PC-9 (cell line): Measurements from ENCODE around the gene PADI1. TPM values are rescaled to one million over a fixed set of nuclear protein-coding genes. Genes with fewer than 3 reads are reported as not detected.
"Not testable (repeated sequence)": the region's sequence is repeated elsewhere in the genome, so short reads cannot be mapped to it uniquely, and the experiment has no call there.

Experiments
- BruUV-seq: library from RNA; stranded (reverse); fragments of 400-500 nt; replicated peaks from 2 replicates; lab custom pipeline; 2021; lab: Mats Ljungman, UMichigan
- CTCF ChIA-PET: fragments of 300-600 bp; sonication (Branson Sonifier 250); formaldehyde crosslinking; loops from one replicate; lab custom pipeline; 2022; ENCODE audit warnings: antibody characterized with exemption; lab: Charles Lee
- POLR2A ChIA-PET: fragments of 300-600 bp; sonication (Branson Sonifier 250); formaldehyde crosslinking; loops from one replicate; lab custom pipeline; 2022; ENCODE audit warnings: antibody characterized with exemption; ENCODE audit not compliant: unreplicated experiment; lab: Charles Lee
- DNase-seq, 2 experiments: peaks; one replicate each; pipeline versions ENCODE4 v3.0.0 to v3.0.0-alpha.2; 2015 to 2022; ENCODE audit warnings: mixed read lengths in 1 of 2
- H2AFZ ChIP-seq: fragments of 200-600 bp; sonication (generic); 2 replicates; pipeline ENCODE4 v1.8.1; 2017; ENCODE audit warnings: antibody characterized with exemption
- H3F3A ChIP-seq: fragments of 200-600 bp; sonication (generic); 2 replicates; pipeline ENCODE4 v1.8.1; 2017; ENCODE audit warnings: antibody characterized with exemption, mild to moderate bottlenecking, low read depth; ENCODE audit not compliant: insufficient read depth
- H3K27ac ChIP-seq: fragments of 200-600 bp; sonication (generic); 2 replicates; pipeline ENCODE4 v1.6.1; 2016; ENCODE audit warnings: mixed run types
- H3K27me3 ChIP-seq: fragments of 200-600 bp; sonication (generic); 2 replicates; pipeline ENCODE4 v1.6.1; 2016; ENCODE audit warnings: low read depth, mixed run types; ENCODE audit not compliant: insufficient read depth
- H3K36me3 ChIP-seq: fragments of 200-600 bp; sonication (generic); 2 replicates; pipeline ENCODE4 v1.6.1; 2016; ENCODE audit warnings: low read depth, mixed run types
- H3K4me1 ChIP-seq: fragments of 200-600 bp; sonication (generic); replicated peaks from 2 replicates; pipeline ENCODE4 v1.6.1; 2016; ENCODE audit warnings: mixed run types; ENCODE audit not compliant: insufficient read depth
- H3K4me2 ChIP-seq: fragments of 200-600 bp; sonication (generic); 2 replicates; pipeline ENCODE4 v1.6.1; 2017; ENCODE audit warnings: mixed run types
- H3K4me3 ChIP-seq: fragments of 200-600 bp; sonication (generic); 2 replicates; pipeline ENCODE4 v1.6.1; 2016; ENCODE audit warnings: mixed run types
- H3K79me2 ChIP-seq: fragments of 200-600 bp; sonication (generic); 2 replicates; pipeline ENCODE4 v1.6.1; 2017; ENCODE audit warnings: low read depth, mixed run types
- H3K9me2 ChIP-seq: fragments of 200-600 bp; sonication (generic); 2 replicates; pipeline ENCODE4 v1.8.1; 2017; ENCODE audit warnings: mild to moderate bottlenecking; ENCODE audit not compliant: insufficient read depth
- H3K9me3 ChIP-seq: fragments of 200-600 bp; sonication (generic); 2 replicates; pipeline ENCODE4 v1.8.1; 2016; ENCODE audit warnings: low read depth; ENCODE audit not compliant: insufficient read depth
- H4K20me1 ChIP-seq: fragments of 200-600 bp; sonication (generic); 2 replicates; pipeline ENCODE4 v1.8.1; 2017; ENCODE audit not compliant: insufficient read depth
- EZH2 ChIP-seq: fragments of 200-600 bp; sonication (generic); IDR thresholded peaks from 2 replicates; pipeline ENCODE4 v1.8.0; 2017; ENCODE audit warnings: antibody characterized with exemption, low read depth
- intact Hi-C: fragments of 100-400 bp; cut with micrococcal nuclease; formaldehyde crosslinking; loops from one replicate; pipeline ENCODE4 v1.10.0; 2022; ENCODE audit not compliant: unreplicated experiment
- total RNA-seq: library from RNA; stranded (reverse); gene quantifications from 2 replicates; pipeline ENCODE4 v1.2.3, GENCODE V29; 2021
- TF ChIP-seq, protein P1 (sequence below): fragments of 200-600 bp; sonication (generic); conservative IDR thresholded peaks from 2 replicates; pipeline ENCODE4 v1.6.1; 2017; ENCODE audit warnings: mixed run types, antibody characterized with exemption, mild to moderate bottlenecking, moderate library complexity

Gene PADI1
- total RNA-seq, 1 experiment from 2014 or later: 28.3 TPM

DNA sequence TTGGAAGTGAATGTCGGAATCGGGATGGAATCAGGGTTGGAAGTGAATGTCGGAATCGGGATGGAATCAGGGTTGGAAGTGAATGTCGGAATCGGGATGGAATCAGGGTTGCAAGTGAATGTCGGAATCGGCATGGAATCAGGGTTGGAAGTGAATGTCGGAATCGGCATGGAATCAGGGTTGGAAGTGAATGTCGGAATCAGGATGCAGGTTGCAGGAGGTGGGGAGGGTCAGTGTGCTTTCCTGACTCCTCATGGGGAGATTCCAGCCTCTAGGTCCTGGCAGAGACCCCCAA lies 36.8 kb downstream of the PADI1 start:
- intact Hi-C loops, BruUV-seq, CTCF ChIA-PET: not testable (repeated sequence)

DNA sequence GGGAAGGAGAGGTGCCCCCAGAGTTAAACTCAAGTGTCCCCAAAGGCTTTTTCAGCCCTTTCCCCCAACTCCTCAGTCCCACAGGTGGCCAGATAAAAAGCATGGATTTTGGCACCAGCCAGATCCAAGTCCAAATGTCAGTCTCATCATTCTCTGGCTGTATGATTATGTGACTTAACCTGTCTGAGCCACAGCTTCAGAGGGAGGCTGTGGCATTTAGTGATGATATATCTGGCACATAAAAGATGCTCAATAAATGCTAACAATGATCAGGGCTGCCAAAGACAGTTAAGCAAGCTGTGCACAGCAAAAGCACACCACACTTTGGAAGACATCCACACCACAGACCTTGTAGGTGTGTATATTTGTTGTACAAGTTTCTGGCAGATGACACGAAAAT lies 38.3 kb downstream of the PADI1 start:
- BruUV-seq: no TSS peak

More for the DNA sequence above, 36.8 kb downstream of the PADI1 start:
- H3K79me2 ChIP-seq, H4K20me1 ChIP-seq, H3K9me2 ChIP-seq, POLR2A ChIA-PET, H3K27me3 ChIP-seq, H3K36me3 ChIP-seq, H3K9me3 ChIP-seq, H3K4me3 ChIP-seq, H3K27ac ChIP-seq, DNase-seq, H3K4me2 ChIP-seq, H2AFZ ChIP-seq: not testable (repeated sequence)
- Histone ChIP-seq H3F3A (peaks cover 19% of the 10 kb centered on the region; the same call in 1 of the 2 replicates), H3K4me1 (peaks cover 33% of the 10 kb centered on the region)

DNA sequence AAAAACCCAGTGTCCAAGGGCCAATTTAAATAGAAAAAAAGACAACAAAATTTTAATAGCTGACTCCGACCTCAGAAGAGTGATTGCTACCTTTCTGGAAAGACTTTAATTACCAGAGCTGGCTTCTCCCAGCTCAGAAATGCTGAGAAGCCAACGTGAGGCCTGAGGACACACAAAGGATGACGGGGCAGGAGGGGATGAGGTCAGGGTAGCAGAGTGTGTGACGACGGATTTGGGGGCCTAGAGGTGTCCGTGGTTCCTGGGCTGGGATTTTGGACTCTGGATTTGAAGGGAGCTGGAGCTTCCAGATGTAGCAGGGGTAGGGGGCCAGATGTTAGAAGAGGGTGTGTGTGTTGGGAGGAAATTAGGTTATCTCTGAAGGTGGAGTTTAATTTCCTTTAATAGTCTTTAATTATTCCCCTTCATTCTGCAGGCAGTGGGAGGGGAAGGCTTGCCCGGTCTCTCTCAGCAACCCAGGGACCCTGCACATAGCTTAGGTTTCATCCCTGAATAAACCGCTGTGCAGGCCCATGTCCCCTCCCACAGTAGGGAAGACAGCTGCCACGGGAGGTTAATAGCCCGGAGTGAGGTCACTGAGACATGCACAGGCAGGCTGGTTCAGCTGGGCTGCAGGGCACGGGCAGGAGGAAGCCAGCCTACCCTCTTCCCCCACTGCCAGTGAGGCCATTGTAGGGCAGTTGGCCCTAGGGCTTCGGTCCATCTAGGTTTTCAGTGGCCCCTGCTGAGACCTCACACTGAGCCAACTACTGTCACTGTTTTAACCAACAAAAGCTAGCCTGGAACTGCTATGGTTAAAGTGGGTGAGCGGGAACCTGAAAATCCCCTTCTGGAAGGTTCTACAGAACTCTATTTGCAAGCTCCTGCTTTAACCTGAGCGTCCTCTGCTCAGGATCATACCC lies 40.2 kb downstream of the PADI1 start:
- H3K27ac ChIP-seq: peak overlapping the region; percentile 56
- H3K9me3 ChIP-seq: no peaks in the 10 kb centered on the region
- intact Hi-C loops: no loop called here
- ChIA-PET POLR2A (interaction anchor here (0.6 kb wide), 1 partner anchor 131 kb away, joined by 5 read pairs; no protein-coding TSS in a partner anchor), CTCF (no interaction called here)
- H3K4me3 ChIP-seq: no peak overlapping the region
- BruUV-seq: no TSS peak
- H3K79me2 ChIP-seq: no peaks in the 10 kb centered on the region
- H4K20me1 ChIP-seq: no peaks in the 10 kb centered on the region
- peak in 1 of 2 experiments; percentile 31 for DNase-seq
- no peaks in the 10 kb centered on the region for H3K27me3 ChIP-seq
- H3F3A ChIP-seq: peaks cover 26% of the 10 kb centered on the region; the same call in 1 of the 2 replicates
- TF ChIP-seq, protein P1, sequence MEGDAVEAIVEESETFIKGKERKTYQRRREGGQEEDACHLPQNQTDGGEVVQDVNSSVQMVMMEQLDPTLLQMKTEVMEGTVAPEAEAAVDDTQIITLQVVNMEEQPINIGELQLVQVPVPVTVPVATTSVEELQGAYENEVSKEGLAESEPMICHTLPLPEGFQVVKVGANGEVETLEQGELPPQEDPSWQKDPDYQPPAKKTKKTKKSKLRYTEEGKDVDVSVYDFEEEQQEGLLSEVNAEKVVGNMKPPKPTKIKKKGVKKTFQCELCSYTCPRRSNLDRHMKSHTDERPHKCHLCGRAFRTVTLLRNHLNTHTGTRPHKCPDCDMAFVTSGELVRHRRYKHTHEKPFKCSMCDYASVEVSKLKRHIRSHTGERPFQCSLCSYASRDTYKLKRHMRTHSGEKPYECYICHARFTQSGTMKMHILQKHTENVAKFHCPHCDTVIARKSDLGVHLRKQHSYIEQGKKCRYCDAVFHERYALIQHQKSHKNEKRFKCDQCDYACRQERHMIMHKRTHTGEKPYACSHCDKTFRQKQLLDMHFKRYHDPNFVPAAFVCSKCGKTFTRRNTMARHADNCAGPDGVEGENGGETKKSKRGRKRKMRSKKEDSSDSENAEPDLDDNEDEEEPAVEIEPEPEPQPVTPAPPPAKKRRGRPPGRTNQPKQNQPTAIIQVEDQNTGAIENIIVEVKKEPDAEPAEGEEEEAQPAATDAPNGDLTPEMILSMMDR: no peak
- TF ChIP-seq EZH2: no peak
- H3K4me2 ChIP-seq: peak overlapping the region; percentile 42
- H2AFZ ChIP-seq: no peak overlapping the region
- H3K4me1 ChIP-seq: peaks cover 42% of the 10 kb centered on the region
- H3K9me2 ChIP-seq: no peaks in the 10 kb centered on the region
- 0 out of 2 replicates have a peak, but pooled peaks cover 7% of the 10 kb centered on the region for H3K36me3 ChIP-seq

More for the DNA sequence above, 38.3 kb downstream of the PADI1 start:
- peaks cover 34% of the 10 kb centered on the region for H3K4me1 ChIP-seq
- ChIA-PET POLR2A (no interaction called here), CTCF (no interaction called here)
- intact Hi-C loops: no loop called here
- no peaks in the 10 kb centered on the region for H4K20me1 ChIP-seq
- no peak overlapping the region for H3K4me2 ChIP-seq
- TF ChIP-seq, protein P1: no peak
- TF ChIP-seq EZH2: no peak
- 0 out of 2 replicates have a peak, but pooled peaks cover 7% of the 10 kb centered on the region for H3K36me3 ChIP-seq
- no peaks in the 10 kb centered on the region for H3K27me3 ChIP-seq
- H3F3A ChIP-seq: peaks cover 26% of the 10 kb centered on the region; the same call in 1 of the 2 replicates
- H3K4me3 ChIP-seq: no peak overlapping the region
- no peak overlapping the region for H2AFZ ChIP-seq
- no peaks in the 10 kb centered on the region for H3K9me2 ChIP-seq
- no peak for DNase-seq
- no peak overlapping the region for H3K27ac ChIP-seq
- H3K79me2 ChIP-seq: no peaks in the 10 kb centered on the region
- no peaks in the 10 kb centered on the region for H3K9me3 ChIP-seq
